Measurements from ENCODE around the gene ZDHHC6. TPM values are rescaled to one million over a fixed set of nuclear protein-coding genes. Genes with fewer than 3 reads are reported as not detected.

ZDHHC6 gene
- total and polyA plus RNA-seq, 10 of the 15 experiments (the other 5 are each of a cell fraction or from before 2014, with no cell fraction given), result 23.8 to 59.4 (median 35.6) TPM

DNA sequence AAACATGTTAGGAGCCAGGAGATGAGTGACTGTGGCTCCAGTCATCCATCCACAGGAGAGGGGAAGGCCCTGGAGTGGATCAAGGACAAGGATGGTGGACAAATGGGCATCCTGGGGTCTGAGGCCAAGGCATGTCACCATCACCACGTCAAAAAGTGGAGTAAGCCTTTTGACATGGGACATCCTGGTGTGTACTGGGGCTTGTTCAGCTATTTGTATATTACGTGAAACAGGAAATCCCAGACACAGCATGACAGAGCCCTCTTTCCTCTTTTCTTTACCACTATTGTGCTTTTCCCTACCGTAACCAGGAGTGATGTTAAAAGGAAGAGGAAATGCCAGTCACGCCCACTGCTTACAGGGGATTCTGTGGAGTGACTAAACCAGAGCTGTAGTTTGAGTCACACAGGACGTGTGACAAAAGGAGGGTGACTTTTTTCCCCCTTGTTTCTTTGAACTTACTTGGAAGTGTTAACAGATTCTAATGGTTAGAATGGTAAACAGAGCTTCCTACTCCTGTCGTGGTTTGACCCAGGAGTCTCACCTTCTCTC lies 57.4 kb downstream of the ZDHHC6 start (continued):
- TF ChIP-seq MYC (IDR thresholded peaks at IDR 0.05; ENCODE audit: insufficient read depth, insufficient read length, insufficient replicate concordance, low read length, severe bottlenecking) (no peak), NR2F1 (conservative IDR thresholded peaks at IDR 0.05) (peak; percentile 67), NFXL1 (IDR thresholded peaks at IDR 0.05; ENCODE audit: borderline replicate concordance) (no peak), ESRRA (IDR thresholded peaks at IDR 0.05; ENCODE audit: low read length) (no peak), CHD2 (IDR thresholded peaks at IDR 0.05; ENCODE audit: borderline replicate concordance, low read depth, low read length) (no peak), YBX1 (IDR thresholded peaks at IDR 0.05) (no peak), WRNIP1 (IDR thresholded peaks at IDR 0.05; ENCODE audit: borderline replicate concordance, low read depth, low read length) (no peak), ZBED1 (IDR thresholded peaks at IDR 0.05; ENCODE audit: borderline replicate concordance) (no peak), SMAD1 (IDR thresholded peaks at IDR 0.05; ENCODE audit: low read depth, partially characterized antibody) (no peak), ZSCAN29 (IDR thresholded peaks at IDR 0.05) (no peak), CREM (IDR thresholded peaks at IDR 0.05; ENCODE audit: low read depth) (peak; percentile 42; the same call in 1 of the 2 replicates), NR2C2 (IDR thresholded peaks at IDR 0.05; ENCODE audit: borderline replicate concordance, control insufficient read depth, insufficient read length, low read depth) (no peak), CREB1 (IDR thresholded peaks at IDR 0.05; ENCODE audit: low read depth) (peak; percentile 46; the same call in 1 of the 2 replicates), BMI1 (IDR thresholded peaks at IDR 0.05; ENCODE audit: borderline replicate concordance) (peak; percentile 36; the same call in 1 of the 2 replicates), RB1 (IDR thresholded peaks at IDR 0.05; ENCODE audit: borderline replicate concordance) (no peak), EGR1 (IDR thresholded peaks at IDR 0.05; ENCODE audit: borderline replicate concordance in 1 of 2, low read depth in 2 of 2, low read length in 2 of 2) (0 out of 3 replicates have a peak, but pooled peaks of 1 of the 2 experiments have one; percentile 21), PML (IDR thresholded peaks at IDR 0.05; ENCODE audit: low read length) (no peak), ASH2L (IDR thresholded peaks at IDR 0.05; ENCODE audit: borderline replicate concordance, low read depth) (no peak), HCFC1 (IDR thresholded peaks at IDR 0.05; ENCODE audit: low read length) (no peak), NR2C1 (IDR thresholded peaks at IDR 0.05) (no peak), BCL11A (IDR thresholded peaks at IDR 0.05; ENCODE audit: low read depth, low read length) (peak; percentile 32; the same call in 1 of the 2 replicates), NFIC (IDR thresholded peaks at IDR 0.05; ENCODE audit: low read depth, low read length) (peak; percentile 39; the same call in 1 of the 2 replicates), FOXM1 (IDR thresholded peaks at IDR 0.05; ENCODE audit: low read depth, low read length) (peak; percentile 53; the same call in 1 of the 2 replicates), BACH1 (IDR thresholded peaks at IDR 0.05; ENCODE audit: borderline replicate concordance) (no peak), SREBF2 (IDR thresholded peaks at IDR 0.05; ENCODE audit: low read length) (no peak)
- TF ChIP-seq, protein P1, sequence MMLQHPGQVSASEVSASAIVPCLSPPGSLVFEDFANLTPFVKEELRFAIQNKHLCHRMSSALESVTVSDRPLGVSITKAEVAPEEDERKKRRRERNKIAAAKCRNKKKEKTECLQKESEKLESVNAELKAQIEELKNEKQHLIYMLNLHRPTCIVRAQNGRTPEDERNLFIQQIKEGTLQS (IDR thresholded peaks at IDR 0.05; ENCODE audit: borderline replicate concordance, extremely low read depth, low read depth, low read length), result no peak
- TF ChIP-seq, protein P2, sequence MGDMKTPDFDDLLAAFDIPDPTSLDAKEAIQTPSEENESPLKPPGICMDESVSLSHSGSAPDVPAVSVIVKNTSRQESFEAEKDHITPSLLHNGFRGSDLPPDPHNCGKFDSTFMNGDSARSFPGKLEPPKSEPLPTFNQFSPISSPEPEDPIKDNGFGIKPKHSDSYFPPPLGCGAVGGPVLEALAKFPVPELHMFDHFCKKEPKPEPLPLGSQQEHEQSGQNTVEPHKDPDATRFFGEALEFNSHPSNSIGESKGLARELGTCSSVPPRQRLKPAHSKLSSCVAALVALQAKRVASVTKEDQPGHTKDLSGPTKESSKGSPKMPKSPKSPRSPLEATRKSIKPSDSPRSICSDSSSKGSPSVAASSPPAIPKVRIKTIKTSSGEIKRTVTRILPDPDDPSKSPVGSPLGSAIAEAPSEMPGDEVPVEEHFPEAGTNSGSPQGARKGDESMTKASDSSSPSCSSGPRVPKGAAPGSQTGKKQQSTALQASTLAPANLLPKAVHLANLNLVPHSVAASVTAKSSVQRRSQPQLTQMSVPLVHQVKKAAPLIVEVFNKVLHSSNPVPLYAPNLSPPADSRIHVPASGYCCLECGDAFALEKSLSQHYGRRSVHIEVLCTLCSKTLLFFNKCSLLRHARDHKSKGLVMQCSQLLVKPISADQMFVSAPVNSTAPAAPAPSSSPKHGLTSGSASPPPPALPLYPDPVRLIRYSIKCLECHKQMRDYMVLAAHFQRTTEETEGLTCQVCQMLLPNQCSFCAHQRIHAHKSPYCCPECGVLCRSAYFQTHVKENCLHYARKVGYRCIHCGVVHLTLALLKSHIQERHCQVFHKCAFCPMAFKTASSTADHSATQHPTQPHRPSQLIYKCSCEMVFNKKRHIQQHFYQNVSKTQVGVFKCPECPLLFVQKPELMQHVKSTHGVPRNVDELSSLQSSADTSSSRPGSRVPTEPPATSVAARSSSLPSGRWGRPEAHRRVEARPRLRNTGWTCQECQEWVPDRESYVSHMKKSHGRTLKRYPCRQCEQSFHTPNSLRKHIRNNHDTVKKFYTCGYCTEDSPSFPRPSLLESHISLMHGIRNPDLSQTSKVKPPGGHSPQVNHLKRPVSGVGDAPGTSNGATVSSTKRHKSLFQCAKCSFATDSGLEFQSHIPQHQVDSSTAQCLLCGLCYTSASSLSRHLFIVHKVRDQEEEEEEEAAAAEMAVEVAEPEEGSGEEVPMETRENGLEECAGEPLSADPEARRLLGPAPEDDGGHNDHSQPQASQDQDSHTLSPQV (IDR thresholded peaks at IDR 0.05), result no peak
- TF ChIP-seq, protein P3, sequence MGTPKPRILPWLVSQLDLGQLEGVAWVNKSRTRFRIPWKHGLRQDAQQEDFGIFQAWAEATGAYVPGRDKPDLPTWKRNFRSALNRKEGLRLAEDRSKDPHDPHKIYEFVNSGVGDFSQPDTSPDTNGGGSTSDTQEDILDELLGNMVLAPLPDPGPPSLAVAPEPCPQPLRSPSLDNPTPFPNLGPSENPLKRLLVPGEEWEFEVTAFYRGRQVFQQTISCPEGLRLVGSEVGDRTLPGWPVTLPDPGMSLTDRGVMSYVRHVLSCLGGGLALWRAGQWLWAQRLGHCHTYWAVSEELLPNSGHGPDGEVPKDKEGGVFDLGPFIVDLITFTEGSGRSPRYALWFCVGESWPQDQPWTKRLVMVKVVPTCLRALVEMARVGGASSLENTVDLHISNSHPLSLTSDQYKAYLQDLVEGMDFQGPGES (IDR thresholded peaks at IDR 0.05), result no peak
